Endothelial cell of umbilical vein (primary cell): ENCODE results near the gene CDH7.

Experiments
- EZH2 ChIP-seq: IDR thresholded peaks from 2 replicates; pipeline ENCODE4 v1.6.1; 2012; ENCODE audit warnings: borderline replicate concordance, low read depth, mild to moderate bottlenecking, moderate library complexity, low read length, inconsistent platforms; ENCODE audit not compliant: severe bottlenecking
- GATA2 ChIP-seq: IDR thresholded peaks from 2 replicates; pipeline ENCODE4 v1.7.0; 2011; ENCODE audit warnings: low read depth, mild to moderate bottlenecking, moderate library complexity, mixed read lengths, low read length; ENCODE audit not compliant: insufficient read length, insufficient read depth
- MYC ChIP-seq: IDR thresholded peaks from one replicate; pipeline ENCODE4 v1.6.1; 2011; ENCODE audit warnings: mild to moderate bottlenecking, low read depth, low read length
- POLR2A ChIP-seq: IDR thresholded peaks from 2 replicates; pipeline ENCODE4 v1.6.1; 2012; ENCODE audit warnings: low read depth, mild to moderate bottlenecking, control low read depth, low read length
- POLR2AphosphoS5 ChIP-seq: IDR thresholded peaks from 2 replicates; pipeline ENCODE4 v1.6.1; 2012; ENCODE audit warnings: low read depth, mild to moderate bottlenecking, control low read depth, low read length, moderate library complexity; ENCODE audit not compliant: insufficient read depth
- TF ChIP-seq, protein P1 (sequence below), 2 donors: IDR thresholded peaks; 1 replicate in 1 of 2; 2 replicates in 1 of 2; pipeline ENCODE4 v1.5.1; 2011; ENCODE audit warnings: low read length in 2 of 2, mild to moderate bottlenecking in 2 of 2, moderate library complexity in 2 of 2, control low read depth in 1 of 2, inconsistent platforms in 1 of 2, low read depth in 1 of 2; ENCODE audit not compliant: insufficient read depth in 1 of 2; ENCODE audit errors: extremely low read depth in 1 of 2
- TF ChIP-seq, protein P2 (sequence below): IDR thresholded peaks from 2 replicates; pipeline ENCODE4 v1.6.1; 2011; ENCODE audit not compliant: insufficient read depth, insufficient read length

DNA sequence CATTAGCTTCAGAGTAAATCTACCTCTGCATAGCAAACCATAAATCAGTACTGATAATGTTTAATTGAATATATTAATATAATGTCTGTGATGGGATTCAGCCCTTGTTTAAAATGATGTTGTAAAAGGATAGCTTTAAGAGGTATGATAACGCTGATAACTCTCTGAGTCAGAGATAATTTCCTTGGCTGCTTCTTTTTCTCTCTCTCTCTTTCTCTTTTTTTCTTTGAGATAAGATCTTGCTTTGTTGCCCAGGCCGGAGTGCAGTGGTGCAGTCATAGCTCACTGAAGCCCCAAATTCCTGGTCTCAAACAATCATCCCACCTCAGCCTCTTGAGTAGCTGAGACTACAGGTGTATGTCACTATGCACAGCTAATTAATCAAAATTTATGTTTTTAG, 35.7 kb downstream of the CDH7 start:
- TF ChIP-seq, protein P1, sequence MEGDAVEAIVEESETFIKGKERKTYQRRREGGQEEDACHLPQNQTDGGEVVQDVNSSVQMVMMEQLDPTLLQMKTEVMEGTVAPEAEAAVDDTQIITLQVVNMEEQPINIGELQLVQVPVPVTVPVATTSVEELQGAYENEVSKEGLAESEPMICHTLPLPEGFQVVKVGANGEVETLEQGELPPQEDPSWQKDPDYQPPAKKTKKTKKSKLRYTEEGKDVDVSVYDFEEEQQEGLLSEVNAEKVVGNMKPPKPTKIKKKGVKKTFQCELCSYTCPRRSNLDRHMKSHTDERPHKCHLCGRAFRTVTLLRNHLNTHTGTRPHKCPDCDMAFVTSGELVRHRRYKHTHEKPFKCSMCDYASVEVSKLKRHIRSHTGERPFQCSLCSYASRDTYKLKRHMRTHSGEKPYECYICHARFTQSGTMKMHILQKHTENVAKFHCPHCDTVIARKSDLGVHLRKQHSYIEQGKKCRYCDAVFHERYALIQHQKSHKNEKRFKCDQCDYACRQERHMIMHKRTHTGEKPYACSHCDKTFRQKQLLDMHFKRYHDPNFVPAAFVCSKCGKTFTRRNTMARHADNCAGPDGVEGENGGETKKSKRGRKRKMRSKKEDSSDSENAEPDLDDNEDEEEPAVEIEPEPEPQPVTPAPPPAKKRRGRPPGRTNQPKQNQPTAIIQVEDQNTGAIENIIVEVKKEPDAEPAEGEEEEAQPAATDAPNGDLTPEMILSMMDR (IDR thresholded peaks at IDR 0.05; ENCODE audit: extremely low read depth in 1 of 2, insufficient read depth in 1 of 2, low read depth in 1 of 2, low read length in 2 of 2) = no peak
- TF ChIP-seq POLR2A = no peak
- no peak for TF ChIP-seq POLR2AphosphoS5
- TF ChIP-seq GATA2 = no peak
- no peak for TF ChIP-seq EZH2
- no peak for TF ChIP-seq MYC
- TF ChIP-seq, protein P2, sequence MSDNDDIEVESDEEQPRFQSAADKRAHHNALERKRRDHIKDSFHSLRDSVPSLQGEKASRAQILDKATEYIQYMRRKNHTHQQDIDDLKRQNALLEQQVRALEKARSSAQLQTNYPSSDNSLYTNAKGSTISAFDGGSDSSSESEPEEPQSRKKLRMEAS = no peak
